HG03045 (cell line): ENCODE results near the gene KIF7.

Experiments
- ATAC-seq: cut with Tn5 transposase; IDR thresholded peaks from one replicate; pipeline ENCODE4 v1.9.1; 2021; ENCODE audit warnings: mild to moderate bottlenecking, moderate library complexity; ENCODE audit not compliant: unreplicated experiment

KIF7 gene

DNA sequence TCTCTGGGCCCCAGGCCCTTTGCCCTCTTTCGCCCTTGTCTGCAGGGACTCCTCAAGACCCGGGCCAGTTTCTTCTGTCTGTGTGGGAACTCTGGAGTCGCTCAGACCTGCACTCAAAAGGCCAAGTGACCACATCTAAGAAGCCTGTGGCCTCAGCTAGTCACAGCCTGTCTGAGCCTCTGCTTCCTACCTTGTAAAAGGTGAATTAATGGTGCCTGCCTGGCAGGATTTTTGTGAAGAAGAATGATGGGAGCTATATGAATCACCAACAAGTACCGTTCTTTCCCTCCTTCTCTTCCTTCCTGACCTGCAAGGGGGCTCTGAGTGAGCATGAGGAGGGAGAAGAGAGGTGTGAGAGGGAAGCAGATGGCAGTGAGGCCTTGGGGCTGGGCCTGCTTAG is 16.4 kb upstream of the KIF7 start:
- ATAC-seq = no peak

DNA sequence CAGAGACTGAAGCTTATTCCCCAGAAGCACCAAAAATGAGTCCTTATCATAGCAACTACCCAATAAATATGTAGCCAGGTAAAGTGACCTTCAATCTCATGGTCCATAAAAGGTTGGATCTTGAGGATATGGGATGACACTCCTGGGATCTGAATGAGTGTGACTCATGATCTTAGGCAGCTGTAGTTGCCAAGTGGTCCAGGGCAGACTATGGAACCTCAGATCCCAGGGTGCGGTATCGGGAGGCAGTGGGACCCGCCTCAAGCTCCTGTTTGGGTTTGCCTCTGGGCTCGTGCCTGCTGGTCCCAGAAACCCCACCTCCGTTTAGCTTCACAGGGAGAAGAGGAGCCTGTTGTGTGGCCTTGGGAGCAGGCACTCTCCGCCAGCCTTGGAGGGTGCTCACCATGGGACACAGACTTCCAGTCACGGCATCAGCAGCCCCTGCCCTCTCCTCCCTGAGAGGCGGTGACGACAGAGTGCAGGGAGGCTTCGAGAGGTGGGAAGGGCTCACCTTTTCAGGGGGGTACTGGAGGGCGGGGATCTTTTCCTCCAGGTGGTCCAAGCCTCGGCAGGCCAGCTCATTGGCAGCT is 15.8 kb upstream of the KIF7 start:
- no peak for ATAC-seq

DNA sequence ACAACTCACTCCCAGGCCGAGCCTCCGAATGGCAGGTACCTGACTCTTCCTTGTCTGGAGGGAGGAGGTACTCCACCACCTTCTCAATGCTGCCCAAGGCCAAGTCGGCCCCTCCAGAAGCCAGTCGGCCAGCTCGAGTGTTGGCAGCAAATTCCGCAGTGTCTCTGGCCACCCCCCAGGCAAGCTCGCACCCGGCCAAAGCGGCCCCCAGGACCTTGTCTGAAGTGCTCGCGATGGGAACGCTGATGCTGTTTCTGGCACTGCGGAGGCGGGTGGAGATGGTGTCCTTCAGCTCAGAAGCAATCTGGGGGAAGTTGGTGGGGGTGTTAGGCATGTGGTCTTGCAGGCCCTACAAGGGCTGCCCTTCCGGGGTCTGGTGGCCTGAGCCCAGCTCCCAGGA is 14.7 kb upstream of the KIF7 start:
- no peak for ATAC-seq

DNA sequence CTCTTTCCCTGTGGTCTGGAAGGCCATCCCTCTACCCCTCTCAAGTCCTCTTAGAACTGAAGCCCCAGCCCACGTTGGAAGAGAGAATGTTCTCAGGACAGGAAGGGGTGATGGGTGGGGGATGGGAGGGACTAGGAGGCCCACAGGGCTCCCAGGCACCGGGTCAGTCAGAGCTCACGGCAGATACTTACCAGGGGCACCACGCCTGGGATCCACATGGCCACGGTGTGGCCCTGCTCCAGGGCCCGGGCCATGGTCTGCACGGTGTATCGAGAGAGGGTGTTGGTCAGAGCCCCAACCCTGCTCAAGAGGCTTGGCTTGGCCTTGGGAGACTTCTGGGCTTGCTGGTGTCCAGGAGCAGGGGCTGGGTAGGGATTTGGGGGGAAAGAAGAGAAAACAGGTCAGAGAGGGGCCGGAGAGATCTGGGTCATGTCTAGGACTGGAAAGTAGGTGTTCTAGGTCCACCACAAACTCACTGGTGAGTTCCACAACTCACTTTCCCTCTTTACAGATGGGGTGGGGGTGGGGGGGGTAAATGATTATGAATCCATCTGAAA is 14.1 kb upstream of the KIF7 start:
- no peak for ATAC-seq

DNA sequence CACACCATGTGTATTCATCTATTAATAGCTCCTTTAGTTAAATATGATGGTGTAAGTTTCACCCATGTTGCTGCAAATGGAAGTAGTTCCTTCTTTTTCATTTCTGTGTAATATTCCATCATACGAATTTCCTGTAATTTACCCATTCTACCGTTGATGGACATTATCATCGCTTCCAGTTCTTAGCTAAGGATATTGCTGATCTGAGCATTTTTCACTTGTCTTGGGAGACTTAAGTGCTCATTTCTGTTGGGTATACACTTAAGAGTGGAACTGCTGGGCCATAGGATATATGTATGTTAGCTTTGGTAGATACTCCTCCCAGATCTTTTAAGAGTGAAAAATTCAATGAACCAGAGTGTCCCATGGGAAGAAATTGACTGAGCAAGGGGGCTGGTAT is 12.9 kb upstream of the KIF7 start:
- ATAC-seq = no peak

DNA sequence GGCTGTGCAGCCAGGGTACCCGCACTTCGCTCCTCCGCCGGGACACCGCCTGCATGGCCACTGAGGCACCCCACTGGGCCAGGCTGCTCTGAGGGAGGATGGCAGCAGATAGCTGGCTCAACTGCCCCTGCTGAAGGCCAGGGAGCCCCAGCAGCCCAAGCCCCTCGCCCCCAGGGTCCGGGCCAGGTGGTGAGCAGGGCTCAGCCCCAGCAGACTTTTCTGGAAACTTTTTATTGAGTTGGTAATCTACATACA is 12.4 kb upstream of the KIF7 start:
- ATAC-seq = no peak

DNA sequence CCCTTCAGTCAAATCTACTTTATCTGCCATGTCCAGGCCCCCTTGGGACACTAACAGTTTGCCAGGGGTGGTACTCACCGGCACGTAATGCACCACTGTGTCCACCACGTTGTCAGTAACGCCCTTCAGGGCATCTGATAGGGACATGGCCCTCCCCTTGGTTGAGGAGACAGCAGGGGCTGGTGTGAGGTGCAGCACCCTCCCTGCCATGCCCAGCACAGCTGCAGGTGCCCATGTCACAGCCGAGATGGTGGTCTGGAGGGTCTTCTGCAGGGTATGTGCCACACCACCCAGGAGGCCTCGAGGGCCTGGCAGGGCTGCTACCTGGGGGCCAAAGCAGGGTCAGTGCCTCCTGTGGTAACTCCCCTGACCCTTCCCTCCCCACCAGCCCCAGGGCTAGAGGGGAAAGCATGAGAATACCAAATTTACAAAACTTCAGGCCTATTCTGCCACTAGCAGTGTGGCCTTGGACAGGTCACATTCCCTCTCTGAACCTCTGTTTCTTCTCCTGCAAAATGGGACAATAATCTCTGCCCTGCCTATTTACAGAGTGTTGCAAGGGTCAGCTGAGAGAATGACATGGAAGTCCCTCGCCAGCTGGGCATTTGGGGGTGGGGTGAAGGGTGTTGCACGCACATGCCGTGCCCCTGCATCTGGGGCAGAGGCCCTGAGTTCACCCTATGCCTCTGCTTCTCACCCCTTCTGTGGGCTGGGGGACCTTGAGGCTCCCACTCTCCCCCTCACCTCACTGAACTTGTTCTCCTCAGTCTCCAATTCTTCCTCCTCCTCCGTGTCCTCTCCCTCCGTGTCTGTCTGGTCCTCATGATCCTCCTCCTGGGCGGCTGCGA is 11.8 kb upstream of the KIF7 start:
- ATAC-seq = no peak

DNA sequence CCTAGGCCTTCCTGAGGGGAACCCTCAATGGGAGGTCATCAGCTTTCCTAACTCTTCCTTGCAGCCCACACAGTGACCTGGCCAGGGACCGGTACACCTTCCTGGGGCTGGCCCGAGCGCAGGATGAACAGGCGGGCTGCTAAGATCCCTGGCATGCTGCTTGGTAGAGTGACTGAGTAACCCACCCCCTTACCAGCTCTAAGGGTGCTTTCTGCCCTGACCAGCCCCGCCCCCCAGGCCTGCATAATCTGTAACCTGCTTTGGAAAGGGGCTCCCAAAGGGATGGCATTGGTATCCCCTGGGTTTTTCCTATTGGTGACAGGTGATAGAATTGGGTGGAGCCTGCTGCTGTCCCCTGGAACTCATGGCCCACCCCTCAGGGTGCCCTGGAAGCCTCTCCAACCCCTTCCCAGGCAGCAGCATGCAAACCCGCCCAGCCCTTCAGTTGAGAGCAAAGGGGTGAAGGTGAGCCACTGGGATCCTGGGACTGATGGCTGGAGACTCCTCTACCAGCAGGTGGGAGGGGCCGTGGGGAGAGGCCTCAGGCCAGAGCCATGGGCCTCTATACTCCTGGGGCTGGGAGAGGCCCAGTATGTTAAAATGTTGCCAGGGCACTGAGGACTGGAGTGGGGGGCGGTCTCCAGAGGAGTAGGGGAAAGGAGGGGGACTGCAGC is 11.1 kb upstream of the KIF7 start:
- no peak for ATAC-seq

DNA sequence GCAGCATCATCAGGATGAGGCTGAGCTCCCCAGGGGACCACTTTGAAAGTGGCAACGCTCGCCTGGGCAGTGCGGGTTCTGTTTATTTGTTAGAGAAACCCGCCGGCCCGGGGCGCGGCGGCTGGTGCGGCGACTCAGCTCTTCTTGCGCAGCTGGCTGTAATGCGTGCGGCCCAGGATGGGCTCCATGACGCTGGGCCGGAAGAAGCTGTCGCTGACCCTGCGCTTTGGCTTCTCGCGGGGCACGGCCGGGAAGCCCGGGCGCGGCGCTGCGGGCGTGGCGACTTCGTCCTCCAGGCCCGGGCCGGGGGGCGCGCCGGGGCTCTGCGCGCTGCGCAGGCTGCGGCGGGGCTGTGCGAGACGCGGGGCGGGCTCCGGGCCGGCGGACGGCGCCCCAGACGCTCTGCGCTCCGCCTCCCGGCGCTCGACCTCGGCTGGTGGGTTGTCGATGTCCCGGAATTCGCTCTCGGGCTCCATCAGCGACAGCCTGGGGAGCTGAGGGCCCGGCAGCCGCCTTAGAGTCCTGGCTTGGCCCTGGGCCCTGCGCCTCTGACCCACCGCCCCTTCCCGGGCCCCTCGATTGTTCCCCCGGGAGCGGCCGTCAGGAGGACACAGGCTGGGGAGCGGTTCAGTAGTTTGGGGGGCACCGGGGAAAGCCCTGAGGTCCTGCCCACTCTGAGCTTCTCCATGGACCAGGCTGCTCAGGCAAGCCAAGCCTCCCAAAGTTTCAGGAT is 10.3 kb upstream of the KIF7 start:
- no peak for ATAC-seq

DNA sequence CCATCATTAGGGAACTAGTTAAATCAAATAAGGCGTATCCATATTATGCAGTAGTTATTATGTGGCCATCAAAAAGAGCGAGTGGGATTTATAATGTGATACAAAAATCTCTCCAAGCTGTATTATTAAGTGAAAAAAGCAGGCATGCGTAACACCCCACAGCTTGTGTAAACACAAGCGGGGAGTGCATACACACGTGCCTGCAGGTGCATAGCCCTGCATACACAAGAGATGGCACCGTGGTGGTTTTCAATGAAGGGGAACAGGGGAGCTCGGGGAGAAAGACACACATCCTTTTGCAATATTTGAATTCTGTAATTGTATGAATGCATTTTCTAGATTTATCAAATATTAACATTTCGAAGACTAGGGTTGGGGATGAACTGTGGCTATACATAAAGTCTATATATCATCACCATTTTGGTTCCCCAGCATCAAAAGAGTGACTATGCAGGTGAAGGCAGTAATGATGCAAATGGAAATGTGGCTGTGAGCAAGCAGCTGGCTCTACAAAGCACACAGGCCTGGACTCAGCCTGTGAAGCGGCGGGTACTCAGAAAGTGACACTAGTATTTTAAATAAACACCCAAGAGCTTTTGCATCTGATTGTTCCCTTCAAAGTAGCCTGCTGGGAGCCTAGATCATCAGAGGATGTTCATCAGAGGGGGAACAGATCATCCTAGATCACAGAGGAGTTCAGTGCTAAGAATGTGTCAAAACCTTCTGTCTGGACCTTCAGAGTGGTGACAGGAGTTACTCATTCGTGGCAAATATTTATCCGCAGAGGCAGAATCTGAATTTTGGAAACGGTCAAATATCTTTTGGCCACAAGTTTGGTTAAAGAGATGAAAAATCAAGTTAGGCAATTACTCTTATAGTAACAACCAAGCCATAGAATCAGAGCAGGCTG is 9.4 kb upstream of the KIF7 start:
- ATAC-seq = no peak

DNA sequence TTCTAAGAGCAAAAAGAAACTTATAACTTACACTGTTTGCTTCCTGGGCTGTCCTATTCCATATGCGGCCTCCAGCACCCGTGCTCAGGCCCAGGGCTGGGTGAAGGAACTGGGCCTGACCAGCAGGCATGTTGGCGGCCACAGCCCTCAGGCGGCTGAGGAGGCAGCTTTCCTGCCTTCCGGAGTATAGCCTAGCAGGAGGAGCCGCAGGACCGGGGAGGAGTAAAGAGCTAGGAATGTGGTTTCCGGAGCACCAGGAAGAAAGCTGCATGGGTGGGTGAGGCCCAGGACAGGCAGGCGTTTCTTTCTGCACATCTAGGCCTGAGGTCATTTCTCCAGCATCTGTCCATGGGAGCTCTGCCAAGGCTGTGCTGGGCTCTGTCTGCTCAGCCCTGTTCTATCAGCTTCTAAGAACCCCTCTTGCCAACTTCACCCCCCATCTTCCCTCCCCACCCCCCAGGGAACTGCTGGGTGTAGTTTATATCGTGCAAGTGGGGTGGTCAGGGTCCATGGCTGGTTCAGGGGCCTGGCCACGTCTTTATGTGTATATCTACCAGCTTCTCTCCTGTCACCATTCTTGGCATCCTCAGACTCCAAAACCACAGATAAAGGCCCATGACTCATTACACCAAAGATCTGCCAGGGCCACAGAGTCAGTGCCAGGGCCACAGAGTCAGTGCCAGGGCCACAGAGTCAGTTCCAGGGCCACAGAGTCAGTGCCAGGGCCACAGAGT is 7.8 kb upstream of the KIF7 start:
- ATAC-seq = no peak

DNA sequence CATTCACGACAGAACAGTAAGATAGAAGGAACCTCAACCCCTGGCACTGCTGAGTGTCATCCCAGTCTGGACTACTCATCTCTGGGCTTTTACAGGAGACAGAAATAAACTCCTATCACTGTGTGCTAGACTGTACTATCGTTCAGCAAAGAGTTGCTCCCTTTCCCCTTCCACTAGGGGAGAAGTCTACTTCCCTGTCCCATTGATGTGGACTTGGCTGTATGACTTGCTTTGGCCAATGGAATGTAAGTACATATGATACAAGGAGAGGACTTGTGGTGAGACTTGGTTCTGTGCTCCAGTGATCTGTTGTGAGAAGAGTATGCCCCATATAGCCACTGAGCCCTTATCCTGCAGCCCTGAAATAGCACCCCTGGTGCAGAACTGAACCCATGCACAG is 5.3 kb upstream of the KIF7 start:
- no peak for ATAC-seq

DNA sequence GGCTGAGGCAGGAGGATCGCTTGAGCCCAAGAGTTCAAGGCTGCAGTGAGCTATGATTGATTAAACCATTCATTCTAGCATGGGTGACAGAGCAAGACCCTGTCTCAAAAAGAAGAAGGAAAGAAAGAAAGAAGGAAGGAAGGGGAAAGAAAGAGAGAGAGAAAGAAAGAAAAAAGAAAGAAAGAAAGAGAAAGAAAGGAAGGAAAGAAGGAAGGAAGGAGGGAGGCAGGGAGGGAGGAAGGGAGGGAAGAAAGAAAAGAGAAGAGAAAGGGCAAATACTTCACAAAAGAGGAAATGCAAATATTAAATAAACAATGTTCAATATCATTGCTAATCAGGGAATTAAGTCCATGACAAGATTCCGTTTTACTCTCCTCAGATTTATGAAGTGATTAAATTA is 4.0 kb upstream of the KIF7 start:
- ATAC-seq = no peak

DNA sequence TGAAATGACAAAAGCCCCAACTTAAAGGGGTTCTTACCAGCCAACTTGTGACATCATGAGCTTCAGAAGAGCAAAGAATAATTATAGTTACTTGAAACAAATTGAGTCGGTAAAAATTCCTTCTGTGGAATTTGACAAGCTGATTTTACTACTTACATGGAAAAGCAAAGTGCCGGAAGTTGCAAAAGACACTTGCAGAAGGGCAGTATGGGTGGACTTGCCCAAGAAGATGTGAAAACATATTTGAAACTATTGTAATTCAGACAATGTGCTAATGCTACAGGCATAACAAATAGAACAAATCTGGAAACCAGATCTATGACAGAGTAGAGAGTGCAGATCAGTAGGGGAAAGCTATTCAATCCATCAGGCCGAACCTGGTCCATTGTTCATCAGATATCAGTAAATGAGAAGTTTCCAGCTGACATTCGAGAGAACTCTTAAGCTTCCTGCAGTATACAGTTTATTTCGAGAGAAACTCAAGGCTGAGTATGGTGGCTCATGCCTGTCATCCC is 2.5 kb upstream of the KIF7 start:
- ATAC-seq = no peak

DNA sequence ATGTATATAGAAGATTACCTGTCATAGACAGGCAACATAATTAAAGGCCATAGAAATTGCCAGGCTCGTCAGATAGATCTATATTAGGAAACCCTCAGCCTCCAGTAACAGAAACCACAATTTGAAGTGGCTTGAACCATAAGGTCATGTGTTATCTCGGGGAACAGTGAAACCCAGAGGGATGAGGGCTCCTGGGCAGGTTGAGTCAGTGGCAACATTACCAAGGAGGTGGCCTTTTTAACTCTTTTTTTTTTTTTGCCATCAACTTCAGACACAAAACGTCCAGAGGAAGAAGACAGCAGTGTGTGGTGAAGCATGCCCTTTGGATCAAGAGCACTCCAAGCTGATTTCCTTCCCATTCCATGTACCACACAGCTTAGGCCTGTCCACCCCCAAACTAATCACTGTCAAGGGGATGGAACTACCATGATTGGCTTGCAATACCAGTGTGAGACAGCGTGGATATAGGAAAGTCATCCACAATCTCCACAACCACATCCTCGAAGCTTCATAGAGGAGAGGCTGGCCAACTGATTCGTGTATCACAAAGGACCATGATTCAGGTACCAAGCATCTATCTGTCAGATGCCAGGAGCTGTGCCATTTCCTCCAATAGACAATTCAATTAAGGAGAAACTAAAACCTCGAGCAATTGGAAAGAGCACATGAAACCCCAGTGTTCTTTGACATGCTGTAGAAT is 999 bp upstream of the KIF7 start:
- no peak for ATAC-seq

DNA sequence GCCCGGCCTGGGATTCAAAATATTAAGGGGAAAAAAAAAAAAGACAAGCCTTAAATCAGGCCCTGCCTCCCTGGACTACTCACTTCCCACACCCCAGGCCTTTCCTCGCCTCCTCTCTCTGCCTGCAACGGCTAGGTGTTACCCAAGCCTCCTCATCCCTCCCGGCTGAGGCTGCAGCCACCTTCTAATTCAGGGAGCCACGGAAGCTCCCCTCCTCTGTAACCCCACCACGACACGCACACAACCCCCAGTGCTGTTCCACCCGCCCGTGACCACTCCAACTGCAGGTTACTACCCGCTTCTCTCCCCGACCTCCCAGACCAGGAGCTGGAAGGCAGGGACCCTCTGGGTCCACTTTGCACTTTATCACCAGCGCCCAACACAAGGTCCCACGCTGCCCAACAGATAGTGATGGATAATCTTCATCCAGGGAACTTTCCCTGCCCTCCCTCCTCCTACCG is 936 bp downstream of the KIF7 start:
- ATAC-seq = no peak

DNA sequence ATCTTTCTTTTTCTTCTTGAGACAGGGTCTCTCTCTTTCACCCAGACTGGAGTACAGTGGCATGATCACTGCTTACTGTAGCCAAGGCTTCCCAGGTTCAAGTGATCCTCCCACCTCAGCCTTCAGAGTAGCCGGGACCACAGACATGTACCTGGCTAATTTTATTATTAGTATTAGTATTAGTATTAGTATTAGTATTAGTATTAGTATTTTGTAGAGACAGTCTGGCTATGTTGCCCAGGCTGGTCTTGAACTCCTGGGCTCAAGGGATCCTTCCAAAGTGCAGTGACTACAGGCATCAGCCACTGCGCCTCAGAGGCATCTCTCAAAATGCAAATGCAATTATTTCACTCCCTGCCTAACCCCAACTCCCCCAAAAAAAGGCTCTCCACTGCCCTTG is 1.7 kb downstream of the KIF7 start:
- ATAC-seq = no peak

DNA sequence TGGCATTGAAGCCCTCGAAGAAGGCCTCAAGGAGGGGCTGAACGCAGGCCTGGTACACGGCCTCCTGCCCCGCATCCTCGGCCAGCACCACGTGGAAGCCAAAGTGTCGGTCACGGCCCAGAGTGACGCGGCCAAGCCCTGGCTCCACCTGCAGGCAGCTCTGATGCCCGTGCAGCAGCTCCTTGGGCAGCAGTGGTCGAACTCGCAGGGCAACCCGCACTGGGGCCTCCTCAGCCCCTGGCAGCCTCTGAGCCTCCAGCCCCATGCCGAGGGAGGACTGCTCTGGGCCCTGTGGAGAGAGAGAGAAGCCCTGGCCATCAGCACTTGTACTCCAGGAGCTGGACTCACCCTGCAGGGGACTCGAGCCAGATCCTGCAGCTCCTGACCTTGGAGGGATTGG is 2.6 kb downstream of the KIF7 start:
- no peak for ATAC-seq

DNA sequence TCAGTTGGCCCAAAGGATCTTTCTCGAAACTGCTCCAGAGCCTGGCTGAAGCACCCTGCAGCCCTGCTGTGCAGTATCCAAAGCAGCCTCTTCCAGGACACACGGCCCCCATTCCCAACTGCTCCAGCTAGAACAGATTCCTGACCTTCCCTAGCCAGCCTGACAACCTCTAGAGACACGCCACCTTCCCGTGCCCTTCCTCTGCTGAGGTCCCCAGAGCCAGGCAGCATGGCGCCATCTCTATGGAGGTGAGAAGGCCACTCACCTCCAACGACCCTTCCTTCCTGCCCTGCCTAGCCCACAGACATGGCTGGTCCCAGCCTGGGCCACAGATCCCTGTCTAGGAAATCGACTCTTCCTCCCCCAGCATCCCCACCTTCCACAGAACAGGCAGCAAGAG is 3.1 kb downstream of the KIF7 start:
- ATAC-seq = no peak
